ENCODE results near the gene SLC10A1. TPM values are rescaled to one million over a fixed set of nuclear protein-coding genes. Genes with fewer than 3 reads are reported as not detected.

SLC10A1 gene
- not detected in 2 replicates for total RNA-seq (2021; fragmentation: NEBNext Ultra II Directional; extraction: Animal tissue kit (Norgen Biotek cat#: 25700))
- not detected in 2 replicates for polyA plus RNA-seq (2011; rRNA removed)
- polyA plus RNA-seq (2011; cell fraction: cytosol; rRNA removed): not detected
- not detected for polyA plus RNA-seq (2011; cell fraction: nucleus; rRNA removed)
- polyA plus RNA-seq (2012, experiment 1 of 2): not detected in 4 replicates
- not detected for polyA plus RNA-seq (2012, experiment 2 of 2)
- polyA plus RNA-seq (2013, experiment 1 of 2): 0.06 TPM
- polyA plus RNA-seq (2013, experiment 2 of 2): not detected
- polyA minus RNA-seq (2011; rRNA and poly(A)+ RNA removed): not detected in 2 replicates
- not detected for polyA minus RNA-seq (2011; cell fraction: cytosol; rRNA and poly(A)+ RNA removed)
- polyA minus RNA-seq (2011; cell fraction: nucleus; rRNA and poly(A)+ RNA removed): not detected
- long read RNA-seq, experiment 1: 0 reads
- long read RNA-seq, experiment 2: 0 reads

GRCh38 chr14:69796797-69797500 is at the start of gene SLC10A1:
SLC10A1 (minus strand) TSS chr14:69797241; CDS start chr14:69797155, 86 bp downstream.
- Histone ChIP-seq H4K91ac (replicated peaks; ENCODE audit: insufficient read length, low read length) (no peak within 1 kb of the TSS), H2BK120ac (replicated peaks; ENCODE audit: low read depth, low read length) (no peak within 1 kb of the TSS), H2AK5ac (ENCODE audit: low read depth, low read length) (no peak within 1 kb of the TSS), H3K23me2 (ENCODE audit: low read depth, low read length) (no peaks in the 10 kb centered on the region), H2BK20ac (ENCODE audit: low read length) (no peak within 1 kb of the TSS), H4K5ac (ENCODE audit: insufficient read length, low read depth, low read length) (no peak within 1 kb of the TSS), H3K4me2 (ENCODE audit: insufficient read depth in 1 of 2, low read depth in 2 of 2, low read length in 2 of 2) (no peak within 1 kb of the TSS), H2BK5ac (ENCODE audit: low read depth, low read length) (no peak within 1 kb of the TSS), H3K56ac (replicated peaks; ENCODE audit: insufficient read length, low read depth, low read length) (no peak within 1 kb of the TSS), H3K9me3 (ENCODE audit: insufficient read depth in 2 of 2, low read depth in 1 of 2, low read length in 1 of 2) (0 out of 4 replicates have a peak, but pooled peaks cover 0 to 4% of the 10 kb centered on the region in 2 experiments), H4K20me1 (replicated peaks in 1 of 2; ENCODE audit: control insufficient read depth in 1 of 2, insufficient read depth in 2 of 2, low read length in 2 of 2) (no peaks in the 10 kb centered on the region), H3K36me3 (ENCODE audit: control insufficient read depth in 2 of 4, insufficient read depth in 4 of 4, low read length in 3 of 4) (no peaks in the 10 kb centered on the region), H3K4me3 (ENCODE audit: extremely low read depth in 1 of 4, insufficient read depth in 2 of 4, low read depth in 3 of 4, low read length in 4 of 4) (no peak within 1 kb of the TSS), H3K18ac (ENCODE audit: extremely low read depth, low read length) (no peak within 1 kb of the TSS; the same call in 1 of the 2 replicates), H3K27ac (ENCODE audit: low read depth, low read length) (no peak within 1 kb of the TSS), H2BK12ac (ENCODE audit: low read depth, low read length) (no peak within 1 kb of the TSS; the same call in 1 of the 2 replicates), H3K79me1 (ENCODE audit: low read depth, low read length) (no peaks in the 10 kb centered on the region), H2AFZ (ENCODE audit: low read length) (peak within 1 kb of the TSS; percentile 58), H3K9ac (replicated peaks in 1 of 4; ENCODE audit: extremely low read depth in 1 of 4, low read depth in 3 of 4, low read length in 3 of 4) (no peak within 1 kb of the TSS), H3K4me1 (replicated peaks in 1 of 4; ENCODE audit: control insufficient read depth in 3 of 4, insufficient read depth in 4 of 4, low read length in 3 of 4) (peaks cover 0 to 5% (median 2%) of the 10 kb centered on the region in 4 experiments; a peak in 3 of 7 replicates), H4K8ac (ENCODE audit: extremely low read depth, insufficient read depth, low read length) (no peak within 1 kb of the TSS), H3K27me3 (replicated peaks in 1 of 4; ENCODE audit: control insufficient read depth in 3 of 4, extremely low read depth in 1 of 4, insufficient read depth in 3 of 4, low read length in 3 of 4) (no peaks in the 10 kb centered on the region), H3K4ac (replicated peaks; ENCODE audit: insufficient read length, low read depth, low read length) (no peak within 1 kb of the TSS), H3K79me2 (ENCODE audit: control insufficient read depth in 1 of 2, insufficient read depth in 2 of 2, low read length in 2 of 2) (no peaks in the 10 kb centered on the region), H3K23ac (ENCODE audit: insufficient read length) (no peak within 1 kb of the TSS), H3K14ac (ENCODE audit: insufficient read length) (no peak within 1 kb of the TSS), H2BK15ac (ENCODE audit: low read length) (no peak within 1 kb of the TSS)
- FAIRE-seq (no peak), DNase-seq (ENCODE audit: low read depth in 1 of 2, low spot score in 2 of 2) (no peak)
- 97% methylated on average over 11 of the region's 11 CpGs; no CpG with 5 or more reads in 1 of the 2 experiments for WGBS, 2 experiments (ENCODE audit: extremely low coverage in 1 of 2, insufficient coverage in 1 of 2, insufficient read length in 1 of 2, insufficient replicate concordance in 2 of 2, low coverage in 1 of 2, low lambda C conversion rate in 2 of 2, missing lambda C conversion rate in 1 of 2)
- ChIA-PET CTCF (ENCODE audit: partially characterized antibody) (interaction anchor here (0.9 to 1.5 kb wide), 5 partner anchors 14 to 231 kb away, joined by 3 to 5 read pairs (median 4); no protein-coding TSS in a partner anchor), POLR2A (ENCODE audit: partially characterized antibody) (interaction anchor here (1.1 to 2.4 kb wide), 5 partner anchors 10 to 29 kb away, joined by 3 to 5 read pairs (median 3); no protein-coding TSS in a partner anchor)
- TF ChIP-seq EP300 (IDR thresholded peaks at IDR 0.05; ENCODE audit: borderline replicate concordance in 1 of 2, low read depth in 2 of 2, low read length in 2 of 2): no peak
- no peak for TF ChIP-seq TAF7 (optimal IDR thresholded peaks at IDR 0.05; ENCODE audit: borderline replicate concordance, low read depth, low read length)

Data from H1 (cell line).